Esophagus muscularis mucosa (tissue), 4 donors: Measurements from ENCODE around the gene ADAMTSL5.
"Not testable (repeated sequence)": the region's sequence is repeated elsewhere in the genome, so short reads cannot be mapped to it uniquely, and the experiment has no call there.

Experiments used
- EP300 ChIP-seq: sonication (generic); formaldehyde crosslinking; IDR thresholded peaks from one replicate; pipeline ENCODE4 v1.6.1; 2017; ENCODE audit warnings: antibody characterized with exemption
- POLR2A ChIP-seq: fragments of 450-650 bp; IDR thresholded peaks from one replicate; pipeline ENCODE4 v1.6.1; 2017; ENCODE audit warnings: antibody characterized with exemption, moderate library complexity, mild to moderate bottlenecking, low read depth
- POLR2AphosphoS5 ChIP-seq, 2 donors: sonication (generic); formaldehyde crosslinking; IDR thresholded peaks; one replicate each; pipeline ENCODE4 v1.6.1; 2017; ENCODE audit warnings: antibody characterized with exemption in 2 of 2
- TF ChIP-seq, protein P1 (sequence below), 3 experiments: fragments of 200-600 bp in 2 of 3; fragments of 450-650 bp in 1 of 3; sonication (generic) in 2 of 3; IDR thresholded peaks; one replicate each; pipeline ENCODE4 v1.5.1; 2017 to 2019; ENCODE audit warnings: antibody characterized with exemption in 3 of 3, mild to moderate bottlenecking in 2 of 3, moderate library complexity in 1 of 3

- TF ChIP-seq, protein P1, sequence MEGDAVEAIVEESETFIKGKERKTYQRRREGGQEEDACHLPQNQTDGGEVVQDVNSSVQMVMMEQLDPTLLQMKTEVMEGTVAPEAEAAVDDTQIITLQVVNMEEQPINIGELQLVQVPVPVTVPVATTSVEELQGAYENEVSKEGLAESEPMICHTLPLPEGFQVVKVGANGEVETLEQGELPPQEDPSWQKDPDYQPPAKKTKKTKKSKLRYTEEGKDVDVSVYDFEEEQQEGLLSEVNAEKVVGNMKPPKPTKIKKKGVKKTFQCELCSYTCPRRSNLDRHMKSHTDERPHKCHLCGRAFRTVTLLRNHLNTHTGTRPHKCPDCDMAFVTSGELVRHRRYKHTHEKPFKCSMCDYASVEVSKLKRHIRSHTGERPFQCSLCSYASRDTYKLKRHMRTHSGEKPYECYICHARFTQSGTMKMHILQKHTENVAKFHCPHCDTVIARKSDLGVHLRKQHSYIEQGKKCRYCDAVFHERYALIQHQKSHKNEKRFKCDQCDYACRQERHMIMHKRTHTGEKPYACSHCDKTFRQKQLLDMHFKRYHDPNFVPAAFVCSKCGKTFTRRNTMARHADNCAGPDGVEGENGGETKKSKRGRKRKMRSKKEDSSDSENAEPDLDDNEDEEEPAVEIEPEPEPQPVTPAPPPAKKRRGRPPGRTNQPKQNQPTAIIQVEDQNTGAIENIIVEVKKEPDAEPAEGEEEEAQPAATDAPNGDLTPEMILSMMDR (IDR thresholded peaks at IDR 0.05) = not testable (repeated sequence)
- TF ChIP-seq POLR2AphosphoS5 (IDR thresholded peaks at IDR 0.05); POLR2A; EP300: not testable (repeated sequence)
Measured at GRCh38 chr19:1519802-1520201, 7.0 kb upstream of the ADAMTSL5 start.
